NCI-H2029 (cell line): ENCODE measurements around the gene SLC38A10.

Experiments used
- DNase-seq: peaks from one replicate; lab custom pipeline; 2025; lab: John Stamatoyannopoulos, UW

The SLC38A10 gene

DNA sequence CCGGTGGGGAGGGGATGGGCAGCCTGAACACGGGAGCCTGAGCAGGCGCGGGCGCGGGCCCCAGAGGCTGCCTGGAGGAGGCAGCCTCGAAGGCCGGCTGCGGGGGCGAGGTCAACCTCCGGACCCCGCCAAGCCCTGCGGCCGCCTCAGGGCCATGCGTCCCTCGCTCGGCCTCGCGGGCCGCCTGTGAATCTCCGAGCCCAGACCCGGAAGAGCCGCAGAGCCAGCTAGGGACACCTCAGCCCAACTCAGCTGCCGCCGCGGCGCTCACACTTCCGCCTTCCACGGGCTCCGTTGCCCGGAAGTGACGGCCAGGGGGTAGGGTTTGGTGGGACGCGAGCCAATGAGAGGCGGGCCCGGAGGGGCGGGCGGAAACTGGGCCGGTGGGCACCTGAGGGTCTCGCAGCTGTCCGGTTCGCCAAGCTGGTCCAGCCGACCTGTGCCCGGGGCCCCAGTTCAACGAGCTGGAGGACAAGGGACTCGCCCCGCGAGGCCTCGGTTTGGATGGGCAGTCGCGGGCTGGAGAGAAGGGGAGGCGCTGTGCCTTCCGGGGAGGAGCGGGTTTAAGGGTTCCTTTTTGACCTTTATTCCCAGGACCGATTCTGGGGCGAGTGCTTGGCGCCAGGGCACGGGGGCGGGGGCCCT is at the start of gene SLC38A10:
Gene SLC38A10 (minus strand): TSS at position 277 of the 645 bp plus-strand sequence. CDS start 386 bp downstream, outside the sequence.
- DNase-seq, result peak; percentile 72

DNA sequence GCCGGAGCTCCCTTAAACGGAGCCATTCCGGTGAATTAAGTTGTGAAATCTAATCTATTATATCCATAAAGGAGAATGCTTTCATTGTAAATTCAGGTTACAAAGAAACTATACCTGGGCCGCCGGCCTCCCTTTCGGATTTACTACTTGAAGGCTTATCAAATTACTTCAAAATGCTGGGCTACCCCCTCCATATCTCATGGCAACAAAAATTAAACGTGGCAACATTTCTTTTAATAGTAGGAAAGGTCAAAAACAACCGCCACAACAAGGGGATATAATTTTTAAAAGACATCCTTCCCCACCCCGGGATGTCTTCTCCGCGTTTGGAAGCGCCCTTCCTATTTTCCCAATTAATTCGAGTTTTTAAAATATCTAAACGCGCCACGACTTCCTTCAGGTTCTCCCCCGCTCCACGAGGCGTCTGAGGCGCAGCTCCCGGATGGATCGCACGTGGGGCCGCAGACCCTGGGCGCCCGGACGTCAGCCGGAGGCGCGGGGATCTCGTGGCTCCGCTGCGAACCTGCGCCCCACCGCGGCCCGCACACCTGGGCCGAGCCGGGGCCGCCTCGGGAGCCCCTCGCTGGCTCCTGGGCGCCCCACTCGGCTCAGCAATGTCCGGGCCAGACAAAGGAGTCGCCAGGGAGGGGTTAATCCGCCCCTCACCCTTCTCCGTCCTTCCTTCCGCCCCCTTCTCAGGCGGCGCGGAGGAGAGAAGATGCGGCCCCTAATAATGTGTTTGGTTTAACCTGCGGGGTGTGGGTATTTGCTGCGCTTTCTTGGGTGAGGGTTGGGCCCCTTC is 47.4 kb upstream of the SLC38A10 start:
- no peak for DNase-seq

DNA sequence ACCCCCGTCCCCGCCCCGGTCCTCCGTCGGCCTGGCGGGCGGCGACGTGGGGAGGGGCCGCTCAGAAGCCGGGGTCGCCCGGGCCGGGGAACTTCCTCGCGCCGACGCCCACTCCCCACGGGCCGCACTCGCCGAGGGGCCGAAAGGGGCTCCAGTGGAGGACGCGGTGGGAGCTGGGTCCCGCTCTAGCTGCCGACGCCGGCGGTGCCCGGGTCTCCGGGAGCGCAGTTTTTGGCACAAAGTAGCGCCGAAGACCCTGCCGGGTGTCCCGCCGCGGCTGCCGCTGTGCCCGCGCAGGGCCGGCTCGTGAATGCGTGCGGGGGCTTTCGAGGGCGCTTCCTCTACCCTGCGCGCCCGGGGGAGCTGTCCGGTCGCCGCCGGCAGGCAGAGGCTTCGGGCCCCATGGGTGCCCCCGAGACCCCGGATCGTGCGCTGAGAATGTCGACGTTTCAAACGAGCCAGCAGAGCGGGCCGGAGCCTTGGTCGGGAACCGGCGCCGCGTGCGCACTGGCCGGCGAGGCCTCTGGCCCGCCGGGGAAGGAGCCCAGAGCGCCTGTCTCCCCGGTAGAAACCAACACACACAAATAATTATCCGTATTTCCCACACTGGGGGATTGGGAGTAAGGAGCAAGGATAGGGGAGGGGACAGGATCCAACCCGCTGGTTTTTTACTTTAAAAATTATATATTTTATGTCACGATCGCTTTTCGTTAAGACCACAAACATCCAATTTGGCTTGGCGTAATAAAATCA is 46.6 kb upstream of the SLC38A10 start:
- no peak for DNase-seq

DNA sequence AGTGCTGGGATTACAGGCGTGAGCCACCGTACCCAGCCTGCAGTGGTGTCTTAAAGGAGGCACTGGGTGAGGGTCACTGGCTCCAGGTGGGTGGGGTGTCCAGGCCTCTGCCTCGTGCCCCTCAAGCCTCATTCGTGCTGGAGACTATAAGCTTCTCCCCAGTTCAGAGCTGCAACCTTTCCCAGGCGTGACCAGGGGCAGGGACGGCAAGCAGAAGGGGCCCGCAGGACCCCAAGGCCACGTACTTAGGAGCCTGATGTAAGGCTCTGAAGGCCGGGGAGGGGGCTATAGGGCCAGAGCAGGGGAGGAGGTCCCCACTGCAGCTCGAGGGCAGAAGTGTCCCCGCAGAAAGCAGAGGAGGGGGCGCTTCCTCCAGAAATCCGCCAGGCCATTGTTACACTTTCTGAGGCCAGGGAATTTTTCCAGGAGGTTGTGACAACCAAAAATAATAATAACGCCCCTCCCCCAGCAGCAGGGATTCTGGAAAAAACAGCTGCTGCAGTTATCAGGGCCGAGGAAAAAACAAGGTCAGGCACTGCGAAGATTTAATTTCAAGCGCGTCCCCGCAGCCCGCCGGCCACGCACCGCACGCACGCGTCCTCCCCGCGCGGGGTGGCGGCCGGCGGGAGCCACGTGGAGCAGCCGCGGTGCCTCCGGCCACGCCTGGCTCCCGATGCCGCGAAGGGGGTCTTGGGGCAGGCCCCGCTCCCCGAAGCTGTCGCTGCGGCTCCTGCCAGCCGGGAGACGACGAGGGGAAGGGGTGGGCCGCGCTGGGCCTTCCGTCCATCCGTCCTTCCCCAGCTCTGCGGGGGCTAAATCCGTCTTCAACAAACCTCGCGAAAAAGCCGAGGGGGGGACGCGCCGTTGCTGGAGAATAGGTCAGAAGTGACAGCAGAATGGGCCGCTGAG is 45.8 kb upstream of the SLC38A10 start:
- DNase-seq, result no peak

DNA sequence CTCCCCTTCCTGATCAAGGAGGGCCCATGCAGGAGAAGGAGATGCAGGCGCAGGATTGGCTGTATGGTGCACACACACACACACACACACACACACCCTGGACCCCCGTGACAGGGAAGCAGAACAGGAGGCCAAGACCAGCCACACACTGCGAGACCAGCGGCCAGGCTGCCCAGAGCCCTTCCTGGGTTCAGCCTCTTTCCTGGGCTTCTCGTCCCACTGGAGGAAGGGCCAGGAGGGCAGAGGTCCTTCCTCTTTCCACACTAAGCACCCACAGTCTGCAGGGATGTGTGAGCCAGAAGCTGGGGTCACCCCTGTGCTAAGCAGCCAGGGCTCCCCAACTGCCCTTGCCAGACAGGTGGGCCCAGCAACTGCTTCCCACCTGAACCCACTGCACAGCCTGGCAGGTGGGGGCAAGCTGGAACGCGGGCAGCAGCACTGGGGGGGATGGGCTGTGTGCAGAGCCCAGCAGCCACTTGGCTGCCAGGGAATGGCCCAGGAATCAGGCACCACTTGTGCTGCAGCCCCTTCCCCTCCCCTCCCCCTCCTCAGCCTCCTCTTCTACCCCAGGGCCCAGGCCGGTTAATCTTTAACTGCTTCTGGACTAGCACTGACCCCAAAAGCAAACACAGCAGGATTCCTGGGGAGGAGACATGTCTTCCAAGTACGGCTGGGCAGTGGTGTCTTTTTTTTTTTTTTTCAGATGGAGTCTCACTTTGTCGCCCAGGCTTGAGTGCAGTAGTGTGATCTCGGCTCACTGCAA is 44.6 kb upstream of the SLC38A10 start:
- DNase-seq, result no peak

DNA sequence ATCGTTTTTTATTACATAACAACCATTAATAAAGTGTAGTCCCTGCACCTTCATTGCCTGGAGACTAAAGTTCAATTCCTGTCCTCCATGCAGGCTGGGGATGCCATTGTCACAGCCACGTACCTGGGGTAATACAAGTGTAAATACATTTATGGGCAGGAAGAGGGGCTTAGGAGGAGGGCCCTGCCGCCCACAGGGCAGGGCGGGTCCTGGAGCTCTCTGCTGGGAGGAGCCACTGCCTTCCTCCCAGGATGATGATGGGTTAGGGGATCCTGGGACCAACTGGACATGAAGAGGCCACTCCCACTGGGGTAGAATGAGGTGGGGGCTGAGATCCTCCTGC is 44.1 kb upstream of the SLC38A10 start:
- DNase-seq, result no peak

DNA sequence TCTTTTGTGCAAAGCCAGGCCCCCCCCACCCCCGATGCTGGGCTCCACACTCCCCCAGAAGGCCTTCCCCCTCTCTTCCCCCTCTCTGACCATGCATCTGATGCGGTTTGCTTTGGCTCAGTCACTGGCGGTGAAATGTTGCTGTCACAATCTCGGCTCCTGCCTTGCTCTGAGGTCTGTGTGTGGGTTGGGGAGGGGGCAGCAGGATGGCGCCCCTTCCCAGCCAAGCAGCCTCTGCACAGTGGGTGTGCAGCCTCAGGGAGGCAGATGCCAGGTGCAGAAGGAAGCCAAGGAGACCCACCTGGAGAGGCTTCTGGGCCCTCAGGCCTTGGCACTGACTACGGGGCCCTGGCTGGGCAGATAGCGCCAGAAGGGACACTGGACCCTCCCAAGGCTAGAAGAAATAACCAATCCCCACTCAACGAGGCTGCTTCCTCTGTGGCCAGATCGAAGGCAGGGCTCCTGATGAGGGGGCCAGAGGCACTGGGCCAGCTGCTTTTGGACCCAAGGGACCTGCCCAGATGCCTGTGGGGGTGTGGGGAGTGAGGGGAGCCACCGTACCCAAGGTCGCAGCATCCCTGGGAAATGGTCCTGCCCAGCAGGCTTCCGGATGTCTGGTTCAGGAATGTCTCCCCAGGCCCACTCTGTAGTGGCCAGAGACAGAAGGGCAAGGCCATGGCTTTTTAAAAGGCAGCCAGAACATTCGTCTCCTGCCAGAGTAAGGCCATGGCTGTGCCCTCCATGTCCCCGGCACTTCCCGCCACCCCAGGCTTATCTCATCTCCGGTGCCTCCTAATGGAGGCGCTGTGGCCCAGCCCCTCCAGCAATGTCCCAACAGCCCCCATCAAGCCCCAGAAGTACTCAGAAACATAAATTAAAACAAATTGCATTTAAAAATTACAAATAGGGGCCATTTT is 43.4 kb upstream of the SLC38A10 start:
- DNase-seq, result no peak

DNA sequence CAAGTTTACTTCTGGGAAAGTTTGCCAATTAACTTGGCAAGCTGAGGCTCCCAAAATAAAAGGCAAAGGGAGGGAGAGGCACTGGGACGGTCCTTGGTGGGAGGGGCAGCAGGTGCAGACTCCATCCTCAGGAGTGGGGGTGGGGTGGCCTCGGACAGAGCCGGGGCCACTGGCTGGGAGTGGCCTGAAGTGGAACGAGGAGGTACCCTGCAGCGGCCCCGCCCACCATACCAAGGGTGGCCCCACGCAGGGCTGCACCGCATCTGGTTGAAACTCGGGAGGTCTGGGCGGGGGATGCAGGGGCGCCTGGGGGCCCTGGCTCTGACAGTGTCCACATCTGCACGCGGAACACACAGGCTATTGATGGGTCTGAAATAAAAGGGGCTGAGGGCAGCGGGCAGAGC is 42.4 kb upstream of the SLC38A10 start:
- no peak for DNase-seq

DNA sequence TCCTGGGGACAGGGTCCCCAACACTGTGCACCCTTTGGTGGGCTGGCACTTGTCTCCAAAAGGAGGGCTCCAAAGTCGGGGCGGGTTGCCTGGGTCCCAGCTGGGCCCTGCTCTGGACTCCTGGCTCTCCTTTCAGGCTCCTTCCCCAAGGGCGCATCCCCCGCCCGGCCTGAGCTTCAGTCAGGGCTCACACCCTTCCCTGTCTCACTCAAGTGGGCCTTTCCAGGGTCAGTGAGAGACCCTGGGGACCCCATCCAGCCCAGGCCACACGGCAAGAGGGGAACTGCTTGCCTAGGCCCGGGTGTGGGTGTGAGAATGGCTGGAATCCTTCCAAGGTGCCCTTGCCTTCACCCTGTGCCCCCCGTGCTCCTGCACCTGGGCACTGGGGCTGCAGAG is 41.8 kb upstream of the SLC38A10 start:
- no peak for DNase-seq

DNA sequence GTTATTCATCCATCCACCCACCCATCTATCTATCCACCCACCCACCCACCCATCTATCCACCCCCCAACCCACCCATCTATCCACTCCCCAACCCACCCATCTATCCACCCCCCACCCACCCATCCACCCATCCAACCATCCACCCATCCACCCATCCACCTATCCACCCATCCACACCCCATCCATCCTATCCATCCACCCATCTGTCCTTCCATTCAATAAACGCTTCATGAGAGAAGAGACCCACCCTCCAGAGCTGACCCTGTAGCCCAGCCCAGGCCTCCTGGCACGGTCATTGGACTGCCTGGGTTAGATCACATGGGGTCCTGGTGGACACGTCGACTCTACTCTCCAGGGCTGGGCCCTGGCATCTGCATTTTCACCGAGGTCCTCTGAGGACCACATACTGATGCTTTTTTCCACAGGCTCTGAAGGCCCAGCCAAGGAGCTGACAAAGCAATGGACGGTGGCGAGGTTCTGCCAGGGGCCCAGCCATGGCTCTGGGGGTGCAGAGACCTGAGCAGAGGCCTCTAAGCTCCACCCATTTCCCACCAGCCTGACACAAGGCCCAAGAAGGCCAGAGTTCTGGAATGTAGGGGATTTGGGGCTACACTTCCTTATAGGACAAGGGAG is 41.3 kb upstream of the SLC38A10 start:
- no peak for DNase-seq

DNA sequence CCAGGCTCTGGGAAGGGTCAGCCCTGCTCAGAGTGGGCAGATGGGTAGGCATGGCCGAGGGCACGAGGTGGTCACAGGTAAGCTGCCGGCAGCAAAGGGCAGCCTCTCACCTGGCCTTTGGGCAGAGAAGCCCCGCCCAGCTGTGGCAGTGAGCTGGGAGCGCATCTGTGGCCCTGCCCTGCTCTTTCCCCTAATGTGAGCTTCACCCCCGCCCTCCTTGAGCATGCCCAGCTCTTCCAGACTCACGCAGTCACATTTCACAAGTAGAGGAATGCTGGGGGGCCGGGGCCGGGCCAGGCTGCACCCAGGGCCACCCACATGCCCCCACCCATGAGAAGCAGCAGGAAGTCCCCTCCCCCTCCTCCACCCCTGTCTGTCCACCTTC is 40.7 kb upstream of the SLC38A10 start:
- DNase-seq, result no peak

DNA sequence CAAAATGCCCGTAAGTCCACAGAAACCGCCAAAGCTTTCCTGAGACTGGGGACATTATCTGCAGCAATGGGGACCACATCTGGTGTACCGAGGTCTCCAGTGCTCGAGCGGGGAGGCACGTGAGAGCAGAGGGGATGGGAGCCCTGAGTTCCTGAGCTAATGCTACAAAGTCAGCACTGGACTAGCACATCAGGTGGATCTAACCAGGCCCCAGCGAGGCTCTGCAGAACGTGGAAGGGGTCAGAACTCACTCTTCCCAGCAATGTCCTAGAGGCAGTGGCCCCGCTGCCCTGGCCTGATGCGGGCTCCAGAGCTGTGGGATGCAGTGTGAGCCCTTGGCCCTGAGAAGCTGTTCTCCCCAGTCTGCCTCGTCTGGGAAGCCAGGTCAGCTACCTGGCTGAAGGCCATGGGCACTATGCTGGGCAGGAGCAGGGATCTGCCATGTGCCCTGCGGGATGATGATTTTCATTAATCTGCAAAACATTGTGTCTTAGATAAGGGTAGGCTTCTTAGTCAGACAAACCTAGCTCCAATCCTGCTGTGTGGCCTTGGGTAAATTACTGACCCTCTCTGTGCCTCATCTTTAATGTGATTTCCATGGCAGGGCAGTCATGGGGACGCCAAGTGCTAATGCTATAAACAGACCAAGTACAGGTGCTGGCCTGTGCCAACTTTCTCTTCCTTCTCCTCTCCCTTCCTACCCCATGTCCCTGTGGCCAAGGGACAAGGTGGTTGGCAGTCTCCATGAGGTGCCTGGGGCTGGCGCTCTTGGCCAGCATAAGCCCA is 40.1 kb upstream of the SLC38A10 start:
- DNase-seq, result no peak

DNA sequence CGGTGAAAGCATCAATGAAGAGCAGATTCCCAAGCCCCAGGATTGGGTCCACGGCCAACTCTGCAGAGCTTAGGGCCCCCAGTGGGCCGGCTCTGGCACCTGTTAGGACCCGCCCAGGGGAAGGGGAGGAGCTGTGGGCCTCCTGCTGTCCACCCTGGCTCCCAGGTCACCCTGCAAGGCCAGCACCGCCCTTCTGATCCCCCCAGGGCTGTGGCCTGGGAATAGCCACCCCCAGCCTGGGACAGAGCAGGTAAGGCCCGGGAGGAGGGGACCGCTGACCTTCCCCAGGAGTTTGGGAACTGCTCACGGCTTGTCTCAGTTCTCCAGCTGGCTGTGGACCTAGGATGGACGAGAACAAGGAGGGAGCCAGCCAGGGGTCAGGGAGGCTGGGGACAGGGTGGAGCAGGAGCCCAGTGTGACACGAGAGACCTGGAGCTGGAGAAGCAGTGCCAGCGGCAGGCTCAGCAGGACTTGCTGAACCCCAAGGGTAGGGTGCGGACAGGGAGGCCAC is 39.3 kb upstream of the SLC38A10 start:
- no peak for DNase-seq

DNA sequence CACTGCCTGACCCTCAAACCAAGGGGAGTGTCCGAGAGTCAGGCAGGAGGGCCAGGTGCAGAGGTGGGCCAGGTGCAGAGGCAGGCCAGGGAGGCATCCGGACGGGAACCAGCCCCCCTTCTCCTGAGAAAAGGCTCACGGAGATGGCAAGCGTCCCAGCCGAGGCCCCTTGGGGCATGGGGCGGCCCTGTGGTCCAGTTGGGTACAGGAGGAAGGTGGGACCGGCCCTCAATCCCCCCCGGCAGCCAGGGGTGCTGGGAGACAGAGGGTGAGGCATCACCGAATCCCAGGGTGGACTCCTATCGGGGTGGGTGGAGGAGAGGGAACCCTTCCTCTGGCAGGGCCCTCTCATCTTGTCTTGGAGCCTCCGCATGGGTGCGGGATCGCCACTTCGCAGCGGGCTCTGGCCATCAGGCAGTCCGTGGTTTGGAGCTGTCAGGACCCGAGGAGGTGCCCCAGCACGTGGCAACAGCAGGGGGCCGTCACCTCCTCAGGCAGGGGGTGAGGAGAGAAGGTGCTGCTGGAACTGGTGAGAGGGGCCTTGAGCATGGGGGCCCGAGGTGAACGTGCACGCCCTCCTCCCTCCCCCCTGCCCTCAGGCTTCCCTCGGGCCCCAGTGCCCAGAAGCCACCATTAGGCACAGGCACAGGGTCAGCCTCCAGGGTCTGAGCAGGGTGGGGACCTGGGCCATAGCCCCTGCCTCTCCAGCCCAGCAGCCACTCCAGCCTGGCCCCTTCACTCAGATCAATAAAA is 38.7 kb upstream of the SLC38A10 start:
- DNase-seq, result no peak

DNA sequence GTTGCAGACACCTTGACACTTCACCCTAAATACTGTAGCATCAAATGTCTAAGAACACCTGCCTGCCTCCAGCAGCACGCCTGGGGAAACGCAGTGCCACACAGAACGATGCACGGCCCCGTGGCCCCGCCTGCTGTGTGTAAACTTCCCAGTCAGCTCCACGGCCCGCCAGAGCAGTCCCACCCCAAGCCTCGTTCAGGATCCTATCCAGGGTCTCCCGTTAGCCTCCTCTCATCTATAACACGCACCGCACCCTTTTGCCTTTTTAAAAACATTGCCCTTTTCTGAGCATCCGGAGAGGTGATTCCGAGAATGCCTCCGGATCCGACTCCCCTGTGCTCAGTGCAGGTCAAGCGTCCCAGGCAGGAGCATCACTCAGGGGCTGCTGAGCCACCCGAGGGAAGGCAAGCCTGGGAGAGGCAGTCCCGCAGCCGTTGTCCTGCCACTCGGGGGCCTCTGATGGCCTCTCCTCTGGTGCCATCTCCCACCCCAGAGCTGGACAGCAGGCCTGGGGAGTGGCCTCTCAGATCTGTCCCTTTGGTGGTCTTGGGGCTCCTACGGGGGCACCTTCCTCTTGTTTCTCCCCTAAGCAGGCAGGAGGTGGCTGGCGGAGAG is 37.9 kb upstream of the SLC38A10 start:
- DNase-seq, result no peak

DNA sequence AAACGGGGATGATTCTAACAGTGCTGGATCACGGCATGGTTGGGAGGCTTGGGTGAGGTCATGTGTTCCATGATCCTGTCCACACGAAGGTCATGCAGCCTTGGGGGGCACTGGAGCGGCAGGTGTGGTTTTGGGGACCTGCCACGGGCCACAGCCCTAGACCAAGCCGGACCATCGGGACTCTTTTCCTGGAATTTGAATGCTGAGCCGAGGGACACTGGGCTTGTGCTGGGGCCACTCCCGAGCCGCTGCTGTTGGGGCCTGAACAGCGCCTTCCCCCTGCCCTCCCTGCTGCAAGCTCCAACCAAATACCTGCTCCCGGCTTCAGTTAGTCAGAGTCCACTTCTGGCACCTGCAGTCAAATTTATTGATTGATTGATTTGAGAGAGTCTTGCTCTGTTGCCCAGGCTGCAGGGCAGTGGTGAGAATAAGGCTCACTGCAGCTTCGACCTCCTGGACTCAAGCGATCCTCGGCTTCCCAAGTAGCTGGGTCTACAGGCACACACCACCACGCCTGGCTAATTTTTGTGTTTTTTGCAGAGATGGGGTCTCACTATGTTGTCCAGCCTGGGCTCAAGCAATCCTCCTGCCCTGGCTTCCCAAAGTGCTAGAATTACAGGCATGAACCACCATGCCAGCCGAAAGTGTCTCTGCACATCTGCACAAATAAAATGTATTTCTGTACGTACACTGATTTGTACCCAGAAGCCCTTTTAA is 37.2 kb upstream of the SLC38A10 start:
- no peak for DNase-seq

DNA sequence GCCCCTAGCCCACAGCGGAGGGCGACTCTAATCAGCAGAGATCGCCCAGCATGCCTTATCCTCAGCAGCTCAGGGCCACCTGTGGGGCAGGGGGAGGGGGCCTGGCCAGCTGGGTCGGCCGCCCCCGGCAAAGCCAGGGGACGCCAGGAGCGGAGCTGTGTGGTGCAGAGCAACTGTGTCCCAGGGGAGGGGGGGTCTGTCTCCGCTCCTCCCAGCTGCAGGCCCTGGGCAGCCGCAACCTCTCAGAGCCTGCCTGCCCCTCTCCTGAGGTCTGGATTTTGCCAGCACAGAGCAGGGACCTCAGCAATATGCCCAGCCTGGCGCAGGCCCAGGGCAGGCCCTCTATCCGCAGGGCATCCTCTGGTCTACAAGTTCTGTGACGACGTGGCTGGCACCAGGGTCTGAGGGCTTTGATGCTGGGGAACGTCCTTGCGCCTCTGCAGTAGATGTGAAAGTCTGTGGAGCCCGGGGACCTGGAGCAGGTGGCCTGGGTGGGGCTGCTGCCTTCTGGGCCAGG is 36.5 kb upstream of the SLC38A10 start:
- DNase-seq, result no peak
